ENCODE measurements around the gene LRRC7. TPM values are rescaled to one million over a fixed set of nuclear protein-coding genes. Genes with fewer than 3 reads are reported as not detected.

LRRC7 gene
- total RNA-seq, 1 experiment from 2014 or later: 0.14 TPM

GRCh38 chr1:69673321-69673720 is 105.6 kb downstream of the LRRC7 start:
- BruUV-seq (replicated peaks): no TSS peak
- Mint-ChIP-seq H3K4me3 (ENCODE audit: low read depth, unreplicated experiment) (no peak overlapping the region), H3K36me3 (ENCODE audit: insufficient read depth, unreplicated experiment) (no peaks in the 10 kb centered on the region), H3K27ac (ENCODE audit: unreplicated experiment) (no peak overlapping the region), H3K9me3 (ENCODE audit: low read depth, unreplicated experiment) (no peaks in the 10 kb centered on the region), H3K4me1 (ENCODE audit: low read depth, unreplicated experiment) (no peaks in the 10 kb centered on the region), H3K27me3 (ENCODE audit: unreplicated experiment) (no peaks in the 10 kb centered on the region)
- TF ChIP-seq CTCF (IDR thresholded peaks at IDR 0.05; ENCODE audit: unreplicated experiment): no peak
- intact Hi-C loops (cut with micrococcal nuclease; ENCODE audit: unreplicated experiment): no loop called here
- CTCF ChIA-PET: no interaction called here
- no peak for DNase-seq

- DNase-seq: no peak
- no peak for TF ChIP-seq CTCF (IDR thresholded peaks at IDR 0.05; ENCODE audit: unreplicated experiment)
- Mint-ChIP-seq H3K36me3 (ENCODE audit: insufficient read depth, unreplicated experiment) (no peaks in the 10 kb centered on the region), H3K27ac (ENCODE audit: unreplicated experiment) (no peak overlapping the region), H3K4me3 (ENCODE audit: low read depth, unreplicated experiment) (no peak overlapping the region), H3K9me3 (ENCODE audit: low read depth, unreplicated experiment) (peaks cover 2% of the 10 kb centered on the region), H3K27me3 (ENCODE audit: unreplicated experiment) (no peaks in the 10 kb centered on the region), H3K4me1 (ENCODE audit: low read depth, unreplicated experiment) (no peaks in the 10 kb centered on the region)
- no TSS peak for BruUV-seq (replicated peaks)
- CTCF ChIA-PET: no interaction called here
- intact Hi-C loops (cut with micrococcal nuclease; ENCODE audit: unreplicated experiment): no loop called here
Measured at GRCh38 chr1:69679965-69680364, 112.2 kb downstream of the LRRC7 start.

GRCh38 chr1:69686367-69686984 is 118.8 kb downstream of the LRRC7 start:
- H3K9me3 Mint-ChIP-seq (ENCODE audit: low read depth, unreplicated experiment): peaks cover 2% of the 10 kb centered on the region
- BruUV-seq (replicated peaks): no TSS peak
- DNase-seq: no peak

GRCh38 chr1:69688193-69688592 is 120.5 kb downstream of the LRRC7 start:
- peaks cover under 1% of the 10 kb centered on the region for H3K9me3 Mint-ChIP-seq (ENCODE audit: low read depth, unreplicated experiment)
- DNase-seq: no peak
- no peaks in the 10 kb centered on the region for H3K27me3 Mint-ChIP-seq (ENCODE audit: unreplicated experiment)
- CTCF ChIA-PET: no interaction called here
- H3K27ac Mint-ChIP-seq (ENCODE audit: unreplicated experiment): no peak overlapping the region
- no peaks in the 10 kb centered on the region for H3K36me3 Mint-ChIP-seq (ENCODE audit: insufficient read depth, unreplicated experiment)
- no peaks in the 10 kb centered on the region for H3K4me1 Mint-ChIP-seq (ENCODE audit: low read depth, unreplicated experiment)
- H3K4me3 Mint-ChIP-seq (ENCODE audit: low read depth, unreplicated experiment): no peak overlapping the region
- BruUV-seq (replicated peaks): no TSS peak
- TF ChIP-seq CTCF (IDR thresholded peaks at IDR 0.05; ENCODE audit: unreplicated experiment): no peak
- intact Hi-C loops (cut with micrococcal nuclease; ENCODE audit: unreplicated experiment): no loop called here

More at GRCh38 chr1:69686367-69686984, 118.8 kb downstream of the LRRC7 start:
- no peak for TF ChIP-seq CTCF (IDR thresholded peaks at IDR 0.05; ENCODE audit: unreplicated experiment)
- Mint-ChIP-seq H3K27ac (ENCODE audit: unreplicated experiment) (no peak overlapping the region), H3K4me1 (ENCODE audit: low read depth, unreplicated experiment) (no peaks in the 10 kb centered on the region), H3K27me3 (ENCODE audit: unreplicated experiment) (no peaks in the 10 kb centered on the region), H3K4me3 (ENCODE audit: low read depth, unreplicated experiment) (no peak overlapping the region), H3K36me3 (ENCODE audit: insufficient read depth, unreplicated experiment) (no peaks in the 10 kb centered on the region)
- intact Hi-C loops (cut with micrococcal nuclease; ENCODE audit: unreplicated experiment): no loop called here
- CTCF ChIA-PET: no interaction called here
